ENCODE measurements around the gene HSPA14. TPM values are rescaled to one million over a fixed set of nuclear protein-coding genes. Genes with fewer than 3 reads are reported as not detected.

The HSPA14 gene
- polyA plus RNA-seq, 2 of the 4 experiments (the other 2 are of a cell fraction) = 34.2 to 45.7 TPM

- DNase-seq (ENCODE audit: low read depth in 1 of 2, low spot score in 1 of 2) (no peak), ATAC-seq (no peak), FAIRE-seq (no peak)
- no peak overlapping the region for H3K4me2 ChIP-seq
- H3K4me1 ChIP-seq = peaks cover 7% of the 10 kb centered on the region; the same call in 1 of the 3 replicates
- WGBS (ENCODE audit: missing lambda C conversion rate) = 76% methylated on average over 3 of the region's 3 CpGs
- CTCF ChIA-PET = no interaction called here
- POLR2A ChIA-PET = no interaction called here
- H3K27ac ChIP-seq = no peak overlapping the region
- no peak overlapping the region for H3K4me3 ChIP-seq
- peaks cover 33% of the 10 kb centered on the region for H3K9me3 ChIP-seq
- TF ChIP-seq PBX3 (IDR thresholded peaks at IDR 0.05) (no peak), POLR2A (IDR thresholded peaks at IDR 0.05; ENCODE audit: low read length) (no peak), EP300 (IDR thresholded peaks at IDR 0.05) (no peak), TFCP2L1 (CRISPR knock-in tag; IDR thresholded peaks at IDR 0.05) (no peak), HOXA7 (CRISPR knock-in tag; IDR thresholded peaks at IDR 0.05) (no peak), FOSL2 (IDR thresholded peaks at IDR 0.05) (no peak), FOSL2 (CRISPR knock-in tag; IDR thresholded peaks at IDR 0.05) (no peak), JUN (IDR thresholded peaks at IDR 0.05) (no peak), HDAC2 (IDR thresholded peaks at IDR 0.05) (no peak), ZC3H11A (IDR thresholded peaks at IDR 0.05) (no peak), REST (IDR thresholded peaks at IDR 0.05) (no peak), HOXB13 (CRISPR knock-in tag; IDR thresholded peaks at IDR 0.05; ENCODE audit: low read depth) (no peak), CEBPB (IDR thresholded peaks at IDR 0.05) (no peak), MAFK (IDR thresholded peaks at IDR 0.05; ENCODE audit: partially characterized antibody) (no peak), EHF (CRISPR knock-in tag; IDR thresholded peaks at IDR 0.05) (no peak)
Measured at GRCh38 chr10:14918964-14919363, 80.9 kb downstream of the HSPA14 start.

Other genes with a start within 250 kb of the HSPA14 start
- 145 and 173 TPM in 2 replicates for gene FAM107B, start 63.4 kb upstream of the HSPA14 start, polyA plus RNA-seq (2011; rRNA removed)
- gene FAM107B, start 63.4 kb upstream of the HSPA14 start, polyA plus RNA-seq (2017; fragmentation: RNase III; extraction: RNeasy Plus Mini Kit Qiagen cat#74134 plus additional on column Dnase treatment) = 99.9 to 107 TPM (median 103 TPM) in 3 replicates
- gene CDNF, start 269 bp upstream of the HSPA14 start, polyA plus RNA-seq (2011; rRNA removed) = 1.8 and 2.0 TPM in 2 replicates
- gene CDNF, start 269 bp upstream of the HSPA14 start, polyA plus RNA-seq (2017; fragmentation: RNase III; extraction: RNeasy Plus Mini Kit Qiagen cat#74134 plus additional on column Dnase treatment) = 0.89 to 2.1 TPM (median 1.6 TPM) in 3 replicates
- 10.9 and 11.2 TPM in 2 replicates for gene MSANTD7, start within 50 bp of the HSPA14 start, polyA plus RNA-seq (2011; rRNA removed)
- 10.9 to 12.1 TPM (median 11.2 TPM) in 3 replicates for gene MSANTD7, start within 50 bp of the HSPA14 start, polyA plus RNA-seq (2017; fragmentation: RNase III; extraction: RNeasy Plus Mini Kit Qiagen cat#74134 plus additional on column Dnase treatment)
- gene SUV39H2, start 40.6 kb downstream of the HSPA14 start, polyA plus RNA-seq (2011; rRNA removed) = 21.3 and 23.2 TPM in 2 replicates
- 22.6 to 24.0 TPM (median 22.9 TPM) in 3 replicates for gene SUV39H2, start 40.6 kb downstream of the HSPA14 start, polyA plus RNA-seq (2017; fragmentation: RNase III; extraction: RNeasy Plus Mini Kit Qiagen cat#74134 plus additional on column Dnase treatment)
- gene DCLRE1C, start 115.8 kb downstream of the HSPA14 start, polyA plus RNA-seq (2011; rRNA removed) = 8.3 and 8.6 TPM in 2 replicates
- 4.6 to 5.9 TPM (median 5.0 TPM) in 3 replicates for gene DCLRE1C, start 115.8 kb downstream of the HSPA14 start, polyA plus RNA-seq (2017; fragmentation: RNase III; extraction: RNeasy Plus Mini Kit Qiagen cat#74134 plus additional on column Dnase treatment)
- gene MEIG1, start 121.1 kb downstream of the HSPA14 start, polyA plus RNA-seq (2011; rRNA removed) = 0.79 and 1.1 TPM in 2 replicates
- gene MEIG1, start 121.1 kb downstream of the HSPA14 start, polyA plus RNA-seq (2017; fragmentation: RNase III; extraction: RNeasy Plus Mini Kit Qiagen cat#74134 plus additional on column Dnase treatment) = 0.41 to 1.9 TPM (median 0.66 TPM) in 3 replicates
- 0.34 and 0.53 TPM in 2 replicates for gene OLAH, start 205.6 kb downstream of the HSPA14 start, polyA plus RNA-seq (2011; rRNA removed)
- not detected in 3 replicates for gene OLAH, start 205.6 kb downstream of the HSPA14 start, polyA plus RNA-seq (2017; fragmentation: RNase III; extraction: RNeasy Plus Mini Kit Qiagen cat#74134 plus additional on column Dnase treatment)